Stimulated activated CD8-positive, alpha-beta memory T cell treated with anti-CD3 and anti-CD28 coated beads, Interleukin-12 subunit alpha, Interleukin-12 subunit beta, amount 100 ng/mL, for 24 hours (primary cell): ENCODE results near the gene RBM19.

ENCODE experiments used
- DNase-seq: peaks from one replicate; pipeline ENCODE4 v3.0.0-alpha.2; 2020; ENCODE audit errors: extremely low read depth

RBM19 gene

DNA sequence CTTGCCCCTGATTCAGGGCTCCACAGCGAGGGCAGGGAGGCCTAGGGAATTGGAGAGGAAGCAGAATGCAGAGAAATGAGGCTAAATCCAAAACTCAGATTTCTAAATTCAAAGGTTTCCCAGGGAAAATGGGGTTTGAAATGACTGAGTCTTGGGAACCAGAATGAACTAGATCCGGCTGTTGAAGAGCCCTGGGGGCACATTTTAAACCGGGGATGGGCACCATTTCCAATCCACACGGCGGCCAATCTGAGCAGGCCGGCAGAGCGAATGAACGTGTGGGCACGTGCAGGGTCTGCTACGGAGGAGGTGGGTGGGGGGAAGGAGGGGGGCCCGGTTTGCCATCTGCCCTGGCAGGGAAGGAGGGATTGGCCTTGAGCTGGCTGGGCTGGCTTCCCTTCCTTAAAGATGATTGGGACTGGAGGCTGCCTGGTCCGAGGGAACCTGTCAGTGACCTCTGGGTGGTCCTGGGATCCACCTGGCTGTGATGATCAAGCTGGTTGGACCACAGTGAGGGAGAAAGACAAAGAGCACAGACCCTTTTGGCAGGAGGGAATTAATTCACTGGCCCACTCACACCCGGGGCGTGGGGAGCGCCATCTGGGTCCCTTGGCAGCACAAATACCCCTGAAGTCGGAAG is 161.0 kb downstream of the RBM19 start:
- no peak for DNase-seq

- no peak for DNase-seq
Measured at GRCh38 chr12:113803759-113804140, 162.4 kb downstream of the RBM19 start.

DNA sequence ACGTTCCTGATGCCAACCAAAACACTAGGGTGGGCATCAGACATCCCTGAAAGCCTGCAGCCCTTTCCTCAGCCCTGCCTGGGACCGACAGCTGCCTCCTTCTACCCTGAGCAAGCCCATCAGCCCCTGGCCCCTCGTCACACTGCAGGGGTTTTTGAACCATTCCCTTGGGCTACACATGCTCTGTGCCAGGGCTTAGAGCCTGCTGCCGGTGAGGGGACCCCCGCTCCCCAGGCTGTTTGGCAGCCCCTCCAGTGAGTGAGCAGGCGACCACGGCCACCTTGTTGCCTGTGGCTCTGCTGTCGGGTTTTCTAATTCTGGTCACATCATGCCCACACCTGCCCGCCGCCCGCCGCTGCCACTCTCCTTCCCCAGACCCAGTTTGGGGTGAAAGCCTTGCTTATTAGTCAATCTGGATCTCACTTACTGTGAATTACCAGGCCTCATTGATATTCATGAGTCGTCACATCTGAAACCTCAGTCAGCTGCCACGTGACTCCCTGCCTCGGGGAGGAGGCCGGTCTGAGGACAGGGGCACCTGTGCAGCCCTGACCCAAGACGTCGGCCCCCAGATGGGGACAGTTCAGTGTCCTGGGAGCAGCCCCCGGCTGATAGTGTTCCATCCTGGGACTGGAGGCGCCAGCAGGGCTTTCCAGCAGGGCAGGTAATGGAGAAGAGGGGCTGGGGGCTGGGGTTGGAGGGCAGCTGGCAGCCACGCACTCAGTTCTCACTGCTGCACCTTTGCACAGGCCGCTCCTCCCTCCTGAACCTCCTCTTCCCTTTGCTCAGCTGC is 163.0 kb downstream of the RBM19 start:
- DNase-seq, result no peak

DNA sequence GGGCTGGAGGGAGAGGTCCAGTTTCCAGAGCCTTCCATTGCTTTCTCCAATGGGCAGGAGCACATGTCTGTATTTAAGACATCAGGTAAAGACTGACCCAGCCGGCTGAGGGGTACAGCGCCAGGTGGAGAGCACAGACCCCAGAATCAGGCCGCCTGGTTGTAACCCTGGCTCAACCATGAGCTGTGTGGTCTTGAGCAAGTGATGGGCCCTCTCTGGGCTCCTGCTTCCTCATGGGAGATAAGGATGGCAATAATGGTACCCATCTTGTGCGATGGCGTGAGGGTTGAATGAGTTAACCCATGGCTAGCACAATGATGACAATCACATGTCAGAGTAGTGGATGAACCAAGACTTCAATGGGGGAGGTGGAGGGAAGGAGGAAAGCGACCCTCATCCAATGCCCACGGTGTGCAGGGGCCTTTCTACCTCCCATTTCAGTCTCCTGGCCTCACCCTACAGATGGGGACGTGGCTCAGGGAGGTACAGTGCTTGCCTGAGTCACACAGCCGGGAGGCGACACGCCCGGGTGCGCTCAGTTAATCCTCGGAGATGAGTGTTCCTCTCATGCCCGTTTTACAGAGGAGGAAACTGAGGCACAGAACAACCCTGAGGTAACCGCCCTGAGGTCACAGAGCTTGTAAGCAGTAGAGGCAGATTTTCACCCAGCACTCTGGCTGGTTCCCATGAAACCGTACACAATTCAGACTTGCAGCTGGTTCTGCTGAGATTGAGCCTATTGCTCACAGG is 163.9 kb downstream of the RBM19 start:
- no peak for DNase-seq

DNA sequence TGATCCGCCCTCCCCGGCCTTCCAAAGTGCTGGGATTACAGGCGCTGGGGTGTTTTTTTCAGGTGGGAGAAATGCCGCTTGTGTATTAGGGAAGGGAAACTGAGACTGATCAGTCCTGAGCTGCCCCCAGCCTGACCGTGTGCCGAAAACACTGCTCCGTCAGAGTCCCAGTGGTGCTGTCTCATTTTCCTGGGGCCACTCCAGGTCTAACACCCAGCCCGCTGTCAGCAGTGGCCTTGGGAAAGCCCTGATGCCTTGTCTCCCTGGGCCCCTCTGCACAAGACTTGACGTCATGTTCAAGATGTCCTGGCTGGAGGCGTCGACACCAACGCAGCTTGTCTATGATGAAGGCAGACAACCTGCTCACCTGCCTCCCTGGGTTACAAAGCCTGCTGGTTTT is 165.9 kb downstream of the RBM19 start:
- DNase-seq, result no peak

- no peak for DNase-seq
Measured at GRCh38 chr12:113798552-113798951, 167.6 kb downstream of the RBM19 start.

GRCh38 chr12:113797535-113797868 is 168.6 kb downstream of the RBM19 start:
- no peak for DNase-seq

DNA sequence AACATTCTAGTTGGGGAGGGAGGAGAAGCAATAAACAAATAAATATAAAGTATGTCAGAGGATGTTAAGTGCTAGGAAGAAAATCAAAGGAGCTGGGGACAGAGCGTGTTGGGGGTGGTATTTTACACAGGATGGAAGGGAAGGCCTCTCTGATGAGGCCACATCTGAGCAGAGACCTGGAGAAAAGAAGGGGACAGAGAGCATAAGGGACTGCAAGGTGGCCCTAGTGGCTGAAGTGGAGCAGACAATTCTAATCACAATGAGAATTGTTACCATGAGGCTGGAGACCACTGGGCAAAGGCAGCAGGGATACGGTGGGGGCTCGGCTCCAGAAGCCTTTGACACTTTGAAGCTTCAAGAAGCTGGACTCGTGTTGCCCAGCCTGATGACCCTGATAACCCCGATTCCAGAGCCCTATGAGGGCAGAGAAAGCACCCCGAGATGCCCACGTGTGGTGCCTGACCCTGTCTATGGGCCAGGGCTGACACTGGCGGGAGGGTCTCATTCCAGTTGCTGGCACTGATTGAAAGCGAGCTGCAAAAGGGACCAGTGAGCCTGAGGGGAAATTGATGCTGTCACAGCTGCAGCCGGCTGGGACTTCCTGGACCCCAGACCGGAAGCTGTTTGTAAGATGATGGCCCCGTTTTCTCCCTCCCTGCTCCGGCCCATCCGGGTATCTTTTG is 169.1 kb downstream of the RBM19 start:
- no peak for DNase-seq

DNA sequence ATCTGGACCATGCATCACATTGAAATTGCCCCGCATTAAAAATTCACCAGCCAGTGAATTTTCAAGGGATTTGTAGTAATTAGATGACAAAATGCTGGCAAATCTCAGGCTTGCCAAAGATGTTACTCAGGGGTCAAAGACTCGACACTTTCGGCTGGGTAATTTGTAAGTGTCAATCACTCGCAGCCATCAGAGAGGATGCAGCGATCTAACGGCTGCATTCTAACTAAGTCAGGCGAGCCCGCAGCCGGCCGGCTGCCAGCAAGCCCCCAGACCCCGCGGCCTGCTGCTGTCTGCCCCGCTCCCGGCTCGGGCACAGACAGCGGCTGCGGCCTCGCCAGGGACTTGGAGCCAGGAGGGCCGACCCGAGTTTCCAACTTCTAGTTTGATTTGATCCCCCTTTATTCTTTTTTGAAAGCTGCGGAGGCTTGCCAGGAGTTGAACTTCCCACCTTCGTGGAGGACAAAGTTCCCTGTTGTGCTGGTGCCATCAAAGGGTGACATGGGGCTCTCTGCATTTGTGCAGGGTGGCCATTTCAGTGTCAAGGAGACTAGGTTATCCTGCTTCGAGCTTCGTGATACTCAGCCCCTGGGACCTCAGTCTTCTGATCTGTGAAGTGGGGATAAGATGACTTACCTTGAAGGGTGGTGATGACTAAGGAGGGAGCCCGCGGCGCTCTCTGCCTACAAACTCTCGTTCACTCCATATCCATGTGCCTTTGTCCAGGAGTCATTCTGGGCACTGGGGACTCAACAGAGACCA is 169.9 kb downstream of the RBM19 start:
- DNase-seq, result no peak

GRCh38 chr12:113795445-113795844 is 170.7 kb downstream of the RBM19 start:
- no peak for DNase-seq

- DNase-seq, result no peak
Measured at GRCh38 chr12:113794774-113795173, 171.4 kb downstream of the RBM19 start.

- no peak for DNase-seq
Measured at GRCh38 chr12:113793250-113793649, 172.9 kb downstream of the RBM19 start.

- no peak for DNase-seq
Measured at GRCh38 chr12:113792450-113792849, 173.7 kb downstream of the RBM19 start.

DNA sequence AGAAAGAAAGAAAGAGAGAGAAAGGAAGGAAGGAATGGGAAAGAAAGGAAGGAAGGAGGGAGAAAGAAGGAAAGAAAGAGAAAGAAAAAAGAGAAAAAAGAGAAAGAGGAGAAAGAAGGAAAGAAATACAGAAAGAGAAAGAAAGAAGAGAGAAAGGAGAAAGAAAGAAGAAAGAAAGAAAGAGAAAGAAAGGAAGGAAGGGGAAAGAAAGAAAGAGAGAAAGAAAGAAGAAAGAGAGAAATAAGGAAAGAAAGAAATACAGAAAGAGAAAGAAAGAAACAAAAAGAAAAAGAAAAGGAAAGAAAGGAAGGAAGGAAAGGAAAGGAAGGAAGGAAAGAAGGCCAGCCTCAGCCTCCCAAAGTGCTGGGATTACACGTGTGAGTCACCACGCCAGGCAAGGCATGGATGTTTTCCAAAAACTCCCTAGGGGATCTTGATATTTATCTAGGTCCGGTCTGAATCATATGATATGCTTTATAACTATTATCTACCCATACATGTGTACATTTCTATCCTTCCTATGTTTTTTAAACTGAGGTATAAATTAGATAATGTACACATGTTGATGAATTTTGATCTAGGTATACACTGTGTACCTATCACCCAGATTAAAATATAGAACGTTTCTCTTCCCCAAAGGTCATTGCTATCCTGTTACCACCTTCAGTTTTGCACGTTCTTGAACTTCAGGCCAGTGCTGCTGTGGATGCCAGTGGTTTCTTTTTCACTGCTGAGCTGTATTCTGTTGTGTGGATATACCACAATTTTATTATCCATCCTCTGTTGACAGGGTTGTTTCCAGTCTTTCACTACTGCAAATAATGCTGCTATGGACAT is 177.9 kb downstream of the RBM19 start:
- no peak for DNase-seq

DNA sequence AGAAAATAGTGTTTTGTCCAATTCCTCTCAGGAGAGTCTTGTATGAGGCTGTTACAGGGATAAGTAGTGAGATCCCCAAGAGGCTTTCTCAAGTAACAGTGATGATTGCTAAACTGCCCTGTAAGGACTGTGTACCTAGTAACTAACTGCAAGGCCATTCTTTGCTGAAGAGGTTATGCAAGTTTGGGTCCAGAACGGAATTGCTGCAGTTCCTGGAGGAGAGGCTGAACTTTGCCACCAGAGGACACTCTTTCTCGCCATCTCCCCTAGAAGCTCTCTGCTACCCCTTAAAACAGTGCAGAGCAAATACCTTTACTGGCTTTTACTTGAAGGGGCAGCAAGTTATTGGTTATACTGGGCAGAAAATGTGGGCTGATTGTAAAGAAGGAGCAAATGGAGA is 180.0 kb downstream of the RBM19 start:
- DNase-seq, result no peak

GRCh38 chr12:113783811-113784210 is 182.3 kb downstream of the RBM19 start:
- no peak for DNase-seq

DNA sequence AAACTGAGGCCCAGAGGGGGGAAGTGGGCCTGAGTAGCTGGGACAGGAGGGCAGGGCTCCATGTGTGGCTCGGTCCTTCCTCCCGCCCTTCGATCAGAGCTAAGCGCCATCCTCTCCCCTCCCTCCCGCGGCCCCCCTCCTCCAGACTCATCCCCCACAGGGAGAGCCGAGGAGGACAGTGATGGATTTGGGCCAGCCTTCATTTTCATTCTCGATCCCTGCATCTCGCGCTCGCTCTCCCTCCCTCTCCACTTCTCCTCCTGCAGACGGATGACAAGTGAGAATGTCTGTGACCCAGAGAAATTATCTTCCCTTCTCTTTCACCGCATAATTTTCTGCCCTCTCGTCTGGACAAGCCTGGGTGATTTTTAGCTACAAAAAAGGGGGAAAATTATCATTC is 183.3 kb downstream of the RBM19 start:
- DNase-seq, result no peak

DNA sequence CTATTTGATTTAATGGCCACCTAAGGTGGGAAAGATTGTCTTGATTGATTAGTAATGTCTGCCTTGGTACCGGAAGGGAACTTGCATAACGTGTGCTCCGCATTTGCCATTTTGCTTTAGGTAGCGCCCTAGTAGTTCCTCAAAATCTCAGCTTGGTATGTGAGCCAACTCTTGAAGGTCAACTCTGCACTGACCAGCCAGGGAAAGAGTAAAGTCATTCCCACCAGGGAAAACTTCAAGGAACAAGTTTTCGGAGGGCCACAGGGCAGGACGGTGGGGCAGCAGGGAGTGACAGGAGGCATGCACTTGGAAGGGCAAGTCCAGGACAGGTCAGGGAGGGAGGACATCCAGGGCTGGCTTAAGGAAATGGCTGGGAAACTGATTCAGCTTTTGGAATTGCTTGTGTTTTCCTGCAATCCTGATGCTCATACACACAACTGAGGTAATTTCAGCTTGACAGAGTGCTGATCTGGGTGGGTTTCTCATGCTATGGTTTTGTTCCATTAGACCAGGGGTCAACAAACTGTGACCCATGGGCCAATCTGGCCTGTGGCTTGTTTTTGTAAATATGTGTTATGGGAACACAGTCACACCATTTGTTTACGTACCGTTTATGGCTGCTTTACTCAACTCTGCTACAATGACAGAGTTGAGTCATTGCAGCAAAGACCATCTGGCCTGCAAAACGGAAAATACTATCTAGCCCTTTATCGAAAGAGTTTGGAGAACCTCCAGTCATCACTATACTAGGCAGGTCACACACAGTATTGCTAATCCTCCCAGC is 184.5 kb downstream of the RBM19 start:
- no peak for DNase-seq

- no peak for DNase-seq
Measured at GRCh38 chr12:113779774-113780173, 186.4 kb downstream of the RBM19 start.
